PC-3 (cell line): Measurements from ENCODE around the gene PRKACB.

Experiments
- EZH2phosphoT487 ChIP-seq: fragments of 300-600 bp; sonication (generic); IDR thresholded peaks from 2 replicates; pipeline ENCODE4 v1.6.1; 2018; ENCODE audit warnings: mild to moderate bottlenecking, antibody characterized with exemption, low read length, borderline replicate concordance
- TF ChIP-seq, protein P1 (sequence below): fragments of 300-600 bp; sonication (generic); conservative IDR thresholded peaks from 2 replicates; pipeline ENCODE4 v1.5.1; 2017; ENCODE audit warnings: antibody characterized with exemption, low read depth, mild to moderate bottlenecking, low read length

- TF ChIP-seq, protein P1, sequence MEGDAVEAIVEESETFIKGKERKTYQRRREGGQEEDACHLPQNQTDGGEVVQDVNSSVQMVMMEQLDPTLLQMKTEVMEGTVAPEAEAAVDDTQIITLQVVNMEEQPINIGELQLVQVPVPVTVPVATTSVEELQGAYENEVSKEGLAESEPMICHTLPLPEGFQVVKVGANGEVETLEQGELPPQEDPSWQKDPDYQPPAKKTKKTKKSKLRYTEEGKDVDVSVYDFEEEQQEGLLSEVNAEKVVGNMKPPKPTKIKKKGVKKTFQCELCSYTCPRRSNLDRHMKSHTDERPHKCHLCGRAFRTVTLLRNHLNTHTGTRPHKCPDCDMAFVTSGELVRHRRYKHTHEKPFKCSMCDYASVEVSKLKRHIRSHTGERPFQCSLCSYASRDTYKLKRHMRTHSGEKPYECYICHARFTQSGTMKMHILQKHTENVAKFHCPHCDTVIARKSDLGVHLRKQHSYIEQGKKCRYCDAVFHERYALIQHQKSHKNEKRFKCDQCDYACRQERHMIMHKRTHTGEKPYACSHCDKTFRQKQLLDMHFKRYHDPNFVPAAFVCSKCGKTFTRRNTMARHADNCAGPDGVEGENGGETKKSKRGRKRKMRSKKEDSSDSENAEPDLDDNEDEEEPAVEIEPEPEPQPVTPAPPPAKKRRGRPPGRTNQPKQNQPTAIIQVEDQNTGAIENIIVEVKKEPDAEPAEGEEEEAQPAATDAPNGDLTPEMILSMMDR, result no peak
- no peak for TF ChIP-seq EZH2phosphoT487
Observed at GRCh38 chr1:84156210-84156621, 12.1 kb downstream of the PRKACB start.
